ENCODE data around the gene GIPC3. TPM values are rescaled to one million over a fixed set of nuclear protein-coding genes. Genes with fewer than 3 reads are reported as not detected.

Gene GIPC3
- total RNA-seq, 6 donors from 2014 or later: 0.91 to 5.2 (median 1.4) TPM

GRCh38 chr19:3638208-3639193 is 53.2 kb downstream of the GIPC3 start:
- 93 to 95% methylated on average over 31 to 35 of the region's 55 CpGs for WGBS, 2 donors
- ATAC-seq (ENCODE audit: low FRiP score in 2 of 2): peak in 1 of 2 donors; percentile 13

GRCh38 chr19:3639479-3639878 is 54.2 kb downstream of the GIPC3 start:
- no peak for ATAC-seq (ENCODE audit: low FRiP score in 2 of 2)
- no peak overlapping the region for H3K27ac ChIP-seq
- no peaks in the 10 kb centered on the region for H3K27me3 ChIP-seq
- no peak overlapping the region for H3K4me3 ChIP-seq
- WGBS, 2 donors: 98 to 99% methylated on average over 13 of the region's 13 CpGs
- peaks cover 7 to 87% (median 69%) of the 10 kb centered on the region in 4 donors for H3K36me3 ChIP-seq
- TF ChIP-seq POLR2A (IDR thresholded peaks at IDR 0.05) (no peak), POLR2AphosphoS5 (IDR thresholded peaks at IDR 0.05) (no peak), CTCF (IDR thresholded peaks at IDR 0.05) (no peak), EP300 (IDR thresholded peaks at IDR 0.05) (no peak)
- H3K4me1 ChIP-seq: no peaks in the 10 kb centered on the region
- no peak for DNase-seq
- H3K9me3 ChIP-seq: no peaks in the 10 kb centered on the region

More at GRCh38 chr19:3638208-3639193, 53.2 kb downstream of the GIPC3 start:
- peaks cover 7 to 82% (median 66%) of the 10 kb centered on the region in 4 donors for H3K36me3 ChIP-seq
- H3K9me3 ChIP-seq: no peaks in the 10 kb centered on the region
- no peak overlapping the region for H3K27ac ChIP-seq
- no peak for TF ChIP-seq EP300 (IDR thresholded peaks at IDR 0.05)
- no peaks in the 10 kb centered on the region for H3K27me3 ChIP-seq
- H3K4me1 ChIP-seq: no peaks in the 10 kb centered on the region
- peak in 1 of 2 donors; percentile 78 for DNase-seq
- no peak overlapping the region for H3K4me3 ChIP-seq

GRCh38 chr19:3641515-3642269 is 56.4 kb downstream of the GIPC3 start:
- TF ChIP-seq CTCF (IDR thresholded peaks at IDR 0.05): no peak
- no peak for TF ChIP-seq EP300 (IDR thresholded peaks at IDR 0.05)
- no peak for TF ChIP-seq POLR2A (IDR thresholded peaks at IDR 0.05)
- TF ChIP-seq POLR2AphosphoS5 (IDR thresholded peaks at IDR 0.05): no peak
- H3K9me3 ChIP-seq: no peaks in the 10 kb centered on the region
- ATAC-seq (ENCODE audit: low FRiP score in 2 of 2) (no peak), DNase-seq (peak in 1 of 2 donors; percentile 76)
- no peak overlapping the region for H3K4me3 ChIP-seq
- 94 to 97% methylated on average over 18 to 27 of the region's 28 CpGs for WGBS, 2 donors
- H3K27me3 ChIP-seq: no peaks in the 10 kb centered on the region
- H3K36me3 ChIP-seq: peaks cover 7 to 100% (median 75%) of the 10 kb centered on the region in 4 donors
- no peak overlapping the region for H3K27ac ChIP-seq
- H3K4me1 ChIP-seq: no peaks in the 10 kb centered on the region

- Histone ChIP-seq H3K4me1 (no peaks in the 10 kb centered on the region), H3K4me3 (no peak overlapping the region), H3K27ac (no peak overlapping the region), H3K36me3 (peaks cover 7 to 98% (median 72%) of the 10 kb centered on the region in 4 donors), H3K9me3 (no peaks in the 10 kb centered on the region), H3K27me3 (no peaks in the 10 kb centered on the region)
- ATAC-seq (ENCODE audit: low FRiP score in 2 of 2) (no peak), DNase-seq (peak in 1 of 2 donors; percentile 49)
- 88 to 92% methylated on average over 17 of the region's 17 CpGs for WGBS, 2 donors
- TF ChIP-seq CTCF (IDR thresholded peaks at IDR 0.05) (no peak), POLR2A (IDR thresholded peaks at IDR 0.05) (no peak), POLR2AphosphoS5 (IDR thresholded peaks at IDR 0.05) (no peak), EP300 (IDR thresholded peaks at IDR 0.05) (no peak)
Measured at GRCh38 chr19:3642296-3642695, 57.0 kb downstream of the GIPC3 start.

Small RNA genes within 50 kb of the gene (small RNA-seq; reads per million reads assigned to genes)
- 0 reads per million in 4 donors for gene AC005786.1

Other genes starting within 250 kb of the GIPC3 start
- 100 to 1,000 TPM in 5 of 6 donors, 10 to 100 TPM in 1; 96.1 to 175 (median 154) TPM for gene NFIC, start 218.9 kb upstream of the GIPC3 start, total RNA-seq
- 1 to 10 TPM in 1 of 6 donors, not detected in 5; 1.7 TPM for gene SMIM24, start 105.0 kb upstream of the GIPC3 start, total RNA-seq
- gene SMIM44, start 102.0 kb upstream of the GIPC3 start, total RNA-seq: not detected
- gene DOHH, start 84.8 kb upstream of the GIPC3 start, total RNA-seq: 10 to 100 TPM; 13.3 to 26.8 (median 17.3) TPM
- 100 to 1,000 TPM in 1 of 6 donors, 10 to 100 TPM in 5; 19.9 to 110 (median 37.5) TPM for gene FZR1, start 79.2 kb upstream of the GIPC3 start, total RNA-seq
- 1 to 10 TPM in 3 of 6 donors, not detected in 3; 1.6 to 7.3 (median 6.2) TPM for gene TEKTIP1, start 46.3 kb upstream of the GIPC3 start, total RNA-seq
- 100 to 1,000 TPM in 2 of 6 donors, 10 to 100 TPM in 4; 44.2 to 178 (median 96.0) TPM for gene MFSD12, start 27.9 kb upstream of the GIPC3 start, total RNA-seq
- gene HMG20B, start 12.5 kb upstream of the GIPC3 start, total RNA-seq: 100 to 1,000 TPM in 2 of 6 donors, 10 to 100 TPM in 4; 79.5 to 183 (median 85.9) TPM
- gene TBXA2R, start 21.4 kb downstream of the GIPC3 start, total RNA-seq: 1 to 10 TPM in 5 of 6 donors, under 1 TPM in 1; 0.49 to 7.0 (median 2.6) TPM
- gene CACTIN, start 41.3 kb downstream of the GIPC3 start, total RNA-seq: 10 to 100 TPM; 21.5 to 97.4 (median 25.5) TPM
- 10 to 100 TPM; 24.6 to 64.1 (median 43.1) TPM for gene PIP5K1C, start 115.0 kb downstream of the GIPC3 start, total RNA-seq
- gene TJP3, start 122.9 kb downstream of the GIPC3 start, total RNA-seq: 10 to 100 TPM; 27.2 to 94.3 (median 55.5) TPM
- 10 to 100 TPM; 13.4 to 92.2 (median 21.6) TPM for gene APBA3, start 176.2 kb downstream of the GIPC3 start, total RNA-seq
- 10 to 100 TPM; 16.8 to 83.9 (median 65.5) TPM for gene MRPL54, start 177.2 kb downstream of the GIPC3 start, total RNA-seq
- gene RAX2, start 186.8 kb downstream of the GIPC3 start, total RNA-seq: not detected
- 10 to 100 TPM in 5 of 6 donors, 1 to 10 TPM in 1; 9.6 to 20.1 (median 13.1) TPM for gene MATK, start 200.9 kb downstream of the GIPC3 start, total RNA-seq